ENCODE measurements around the gene ATP9B. TPM values are rescaled to one million over a fixed set of nuclear protein-coding genes. Genes with fewer than 3 reads are reported as not detected.

The ATP9B gene
- total and polyA plus RNA-seq, 7 donors = 6.5 to 66.5 (median 28.1) TPM

DNA sequence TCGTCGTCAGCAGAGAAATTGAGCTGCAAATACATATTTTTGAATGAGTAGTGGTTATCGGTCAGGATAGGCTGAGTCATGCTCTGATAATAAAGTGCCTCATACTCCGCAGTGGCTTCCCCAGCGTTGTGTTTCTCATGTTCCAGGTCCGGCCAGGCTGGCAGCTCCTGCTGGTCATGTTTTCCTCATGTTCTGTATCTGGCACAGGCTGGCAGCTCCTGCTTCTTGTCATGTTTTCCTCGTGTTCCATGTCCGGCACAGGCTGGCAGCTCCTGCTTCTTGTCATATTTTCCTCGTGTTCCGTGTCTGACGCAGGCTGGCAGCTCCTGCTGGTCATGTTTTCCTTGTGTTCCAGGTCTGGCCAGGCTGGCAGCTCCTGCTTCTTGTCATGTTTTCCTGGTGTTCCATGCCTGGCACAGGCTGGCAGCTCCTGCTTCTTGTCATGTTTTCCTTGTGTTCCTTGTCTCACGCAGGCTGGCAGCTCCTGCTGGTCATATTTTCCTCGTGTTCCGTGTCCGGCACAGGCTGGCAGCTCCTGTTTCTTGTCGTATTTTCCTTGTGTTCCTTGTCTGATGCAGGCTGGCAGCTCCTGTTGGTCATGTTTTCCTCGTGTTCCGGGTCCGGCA is 148.9 kb downstream of the ATP9B start:
- H3K36me3 ChIP-seq = peaks cover 0 to 6% (median 0%) of the 10 kb centered on the region in 4 donors
- H3K4me1 ChIP-seq = peaks cover 0 to 4% (median 0%) of the 10 kb centered on the region in 4 donors
- H3K27ac ChIP-seq = peak overlapping the region in 3 of 4 donors; percentile 32 to 77 (median 49)
- no peak overlapping the region for H3K4me3 ChIP-seq
- 96 to 97% methylated on average over 19 of the region's 19 CpGs for WGBS, 2 donors
- DNase-seq = peak; percentile 84
- H3K27me3 ChIP-seq = no peaks in the 10 kb centered on the region
- TF ChIP-seq POLR2AphosphoS5 (IDR thresholded peaks at IDR 0.05) = peak; percentile 16 to 89 (median 64)
- no peak for TF ChIP-seq POLR2A (IDR thresholded peaks at IDR 0.05)
- peak in 1 of 4 donors; percentile 51 for TF ChIP-seq EP300 (IDR thresholded peaks at IDR 0.05)
- TF ChIP-seq, protein P1, sequence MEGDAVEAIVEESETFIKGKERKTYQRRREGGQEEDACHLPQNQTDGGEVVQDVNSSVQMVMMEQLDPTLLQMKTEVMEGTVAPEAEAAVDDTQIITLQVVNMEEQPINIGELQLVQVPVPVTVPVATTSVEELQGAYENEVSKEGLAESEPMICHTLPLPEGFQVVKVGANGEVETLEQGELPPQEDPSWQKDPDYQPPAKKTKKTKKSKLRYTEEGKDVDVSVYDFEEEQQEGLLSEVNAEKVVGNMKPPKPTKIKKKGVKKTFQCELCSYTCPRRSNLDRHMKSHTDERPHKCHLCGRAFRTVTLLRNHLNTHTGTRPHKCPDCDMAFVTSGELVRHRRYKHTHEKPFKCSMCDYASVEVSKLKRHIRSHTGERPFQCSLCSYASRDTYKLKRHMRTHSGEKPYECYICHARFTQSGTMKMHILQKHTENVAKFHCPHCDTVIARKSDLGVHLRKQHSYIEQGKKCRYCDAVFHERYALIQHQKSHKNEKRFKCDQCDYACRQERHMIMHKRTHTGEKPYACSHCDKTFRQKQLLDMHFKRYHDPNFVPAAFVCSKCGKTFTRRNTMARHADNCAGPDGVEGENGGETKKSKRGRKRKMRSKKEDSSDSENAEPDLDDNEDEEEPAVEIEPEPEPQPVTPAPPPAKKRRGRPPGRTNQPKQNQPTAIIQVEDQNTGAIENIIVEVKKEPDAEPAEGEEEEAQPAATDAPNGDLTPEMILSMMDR (IDR thresholded peaks at IDR 0.05) = no peak
- intact Hi-C loops (cut with DNase I) = no loop called here
- H3K9me3 ChIP-seq = no peaks in the 10 kb centered on the region

DNA sequence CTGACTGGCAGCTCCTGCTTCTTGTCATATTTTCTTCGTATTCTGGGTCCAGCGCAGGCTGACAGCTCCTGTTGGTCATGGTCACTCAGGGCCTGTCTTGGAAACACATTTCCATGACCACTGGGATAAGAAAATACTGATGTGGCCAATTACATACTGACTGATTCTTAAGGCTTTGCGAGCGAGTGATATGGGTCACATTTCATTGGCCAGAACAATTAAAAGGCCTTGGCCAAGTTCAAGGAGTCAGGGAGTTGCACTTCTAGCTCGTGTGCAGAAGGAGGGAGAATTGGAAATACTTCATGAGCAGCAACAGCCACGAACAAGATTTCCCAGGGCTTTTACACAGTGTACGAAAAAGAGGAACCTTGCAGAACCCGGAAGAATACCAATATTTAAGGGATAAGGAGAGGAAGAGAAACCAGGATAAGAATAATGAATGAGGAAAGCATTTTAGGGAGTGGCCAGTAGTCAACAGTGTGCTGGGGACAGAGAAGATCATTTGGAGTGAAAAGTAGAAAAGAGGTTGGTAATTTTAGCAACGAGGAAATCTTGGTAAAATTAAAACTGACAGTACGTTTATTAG is 149.5 kb downstream of the ATP9B start:
- H3K36me3 ChIP-seq = peaks cover 0 to 6% (median 0%) of the 10 kb centered on the region in 4 donors
- H3K27me3 ChIP-seq = no peaks in the 10 kb centered on the region
- WGBS, 2 donors = 76 to 82% methylated on average over 10 of the region's 10 CpGs
- H3K27ac ChIP-seq = peak overlapping the region in 3 of 4 donors; percentile 32 to 77 (median 49)
- intact Hi-C loops (cut with DNase I) = no loop called here
- DNase-seq = no peak
- no peak for TF ChIP-seq EP300 (IDR thresholded peaks at IDR 0.05)
- TF ChIP-seq, protein P1 (IDR thresholded peaks at IDR 0.05) = no peak
- TF ChIP-seq POLR2A (IDR thresholded peaks at IDR 0.05) = no peak
- no peaks in the 10 kb centered on the region for H3K9me3 ChIP-seq
- no peak overlapping the region for H3K4me3 ChIP-seq
- H3K4me1 ChIP-seq = peaks cover 0 to 4% (median 0%) of the 10 kb centered on the region in 4 donors

DNA sequence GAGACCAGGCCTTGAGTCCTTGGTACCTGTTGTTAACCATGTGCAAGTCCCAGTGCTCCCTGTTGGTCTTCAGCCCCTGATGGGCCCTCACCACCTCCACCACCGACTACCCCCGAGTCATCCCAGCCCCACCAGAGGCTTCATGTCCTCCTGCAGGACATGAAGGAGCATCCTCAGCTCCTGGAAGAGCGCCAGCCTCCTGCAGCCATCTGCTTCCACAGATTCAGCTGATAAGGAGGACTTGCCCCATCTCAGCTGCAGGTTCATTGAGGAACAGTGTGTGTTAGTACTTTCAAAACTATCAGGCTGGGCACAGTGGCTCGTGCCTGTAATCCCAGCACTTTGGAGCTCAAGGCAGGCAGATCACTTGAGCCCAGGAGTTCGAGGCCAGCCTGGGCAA is 151.9 kb downstream of the ATP9B start:
- H3K4me3 ChIP-seq = no peak overlapping the region
- TF ChIP-seq, protein P1 (IDR thresholded peaks at IDR 0.05) = no peak
- peaks cover 0 to 6% (median 0%) of the 10 kb centered on the region in 4 donors for H3K36me3 ChIP-seq
- H3K9me3 ChIP-seq = no peaks in the 10 kb centered on the region
- intact Hi-C loops (cut with DNase I) = no loop called here
- no peak overlapping the region for H3K27ac ChIP-seq
- 91 to 96% methylated on average over 5 of the region's 5 CpGs for WGBS, 2 donors
- H3K27me3 ChIP-seq = no peaks in the 10 kb centered on the region
- DNase-seq = no peak
- peaks cover 0 to 4% (median 0%) of the 10 kb centered on the region in 4 donors for H3K4me1 ChIP-seq

DNA sequence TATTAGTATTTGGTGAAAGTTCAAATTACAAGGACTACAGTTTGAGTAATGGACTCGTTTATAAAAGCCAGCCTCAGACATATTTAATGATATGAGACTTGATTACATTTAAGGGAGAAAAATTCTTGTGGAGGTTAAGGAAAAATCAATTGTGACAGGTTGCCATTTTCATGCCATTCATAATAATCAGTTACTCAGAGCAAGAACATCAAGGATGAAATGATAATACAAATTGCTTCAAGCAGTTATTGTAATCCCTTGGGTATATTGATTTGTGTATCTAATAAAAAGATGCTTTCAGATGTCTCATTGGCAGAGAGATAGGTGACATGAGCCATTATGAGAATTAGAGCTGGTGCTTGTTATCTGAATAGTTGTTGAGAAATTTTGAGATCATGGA is 153.6 kb downstream of the ATP9B start:
- Histone ChIP-seq H3K36me3 (peaks cover 0 to 6% (median 0%) of the 10 kb centered on the region in 4 donors), H3K9me3 (no peaks in the 10 kb centered on the region), H3K27ac (no peak overlapping the region), H3K27me3 (no peaks in the 10 kb centered on the region), H3K4me3 (no peak overlapping the region), H3K4me1 (peaks cover 0 to 4% (median 0%) of the 10 kb centered on the region in 4 donors)
- intact Hi-C loops (cut with DNase I) = no loop called here
- TF ChIP-seq, protein P1 (IDR thresholded peaks at IDR 0.05) = no peak
- no peak for TF ChIP-seq POLR2A (IDR thresholded peaks at IDR 0.05)
- no peak for TF ChIP-seq POLR2AphosphoS5 (IDR thresholded peaks at IDR 0.05)
- TF ChIP-seq EP300 (IDR thresholded peaks at IDR 0.05) = no peak
- no peak for DNase-seq
- 82 to 95% methylated on average over 1 of the region's 1 CpG for WGBS, 2 donors

All from sigmoid colon (tissue), 7 donors.